Measurements from ENCODE around the gene ACAD8.
"Not testable (repeated sequence)": the region's sequence is repeated elsewhere in the genome, so short reads cannot be mapped to it uniquely, and the experiment has no call there.

The ACAD8 gene

GRCh38 chr11:134270250-134270714 is 16.9 kb downstream of the ACAD8 start:
- DNase-seq = no peak

GRCh38 chr11:134271978-134272377 is 18.6 kb downstream of the ACAD8 start:
- no peak for DNase-seq

DNA sequence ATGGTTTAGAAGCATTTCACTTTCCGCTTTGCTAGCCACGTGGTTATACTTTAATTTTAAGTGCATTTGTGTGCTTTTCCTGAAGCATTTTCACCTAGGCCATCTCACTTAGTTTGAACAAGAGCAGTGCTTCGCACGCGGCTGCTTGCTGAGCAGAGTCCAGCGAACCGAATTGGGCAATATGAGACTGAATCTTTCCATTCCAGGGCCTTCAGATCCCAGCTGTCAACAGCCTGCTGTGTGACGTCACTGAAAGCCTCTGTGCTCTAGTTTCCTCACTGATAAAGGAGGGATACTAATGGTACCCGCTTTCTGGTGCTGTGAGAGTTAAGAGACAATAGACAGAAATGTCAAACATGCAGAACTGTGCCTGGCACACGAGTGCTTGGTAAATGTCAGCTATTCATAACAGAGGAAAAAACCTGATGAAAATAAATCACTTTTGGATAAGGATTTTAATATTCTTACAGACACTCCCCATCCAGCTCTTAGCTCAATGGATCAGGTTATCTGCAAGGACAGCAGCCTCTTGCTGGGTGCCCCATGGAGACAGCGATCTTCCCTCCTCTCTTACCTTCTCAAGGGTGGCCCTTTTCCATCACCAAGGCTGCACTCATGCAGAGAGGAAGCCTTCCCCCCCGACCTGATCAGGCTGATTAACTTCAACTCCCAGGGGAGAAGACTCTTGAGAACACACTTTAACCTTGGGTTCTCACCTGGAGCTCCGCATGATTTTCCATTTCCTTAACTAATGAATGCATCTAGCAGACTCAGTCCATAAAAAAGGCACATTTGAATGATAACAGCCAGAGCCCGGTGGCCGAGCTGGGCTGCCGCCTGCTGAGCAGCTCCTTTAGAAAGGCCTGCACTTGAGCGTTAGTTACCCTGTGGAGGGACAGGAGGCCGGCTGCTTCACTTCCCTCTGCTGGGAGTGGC is 19.3 kb downstream of the ACAD8 start:
- no peak for DNase-seq

- DNase-seq = no peak
Measured at GRCh38 chr11:134273317-134273712, 19.9 kb downstream of the ACAD8 start.

- no peak for DNase-seq
Measured at GRCh38 chr11:134275188-134275533, 21.8 kb downstream of the ACAD8 start.

DNA sequence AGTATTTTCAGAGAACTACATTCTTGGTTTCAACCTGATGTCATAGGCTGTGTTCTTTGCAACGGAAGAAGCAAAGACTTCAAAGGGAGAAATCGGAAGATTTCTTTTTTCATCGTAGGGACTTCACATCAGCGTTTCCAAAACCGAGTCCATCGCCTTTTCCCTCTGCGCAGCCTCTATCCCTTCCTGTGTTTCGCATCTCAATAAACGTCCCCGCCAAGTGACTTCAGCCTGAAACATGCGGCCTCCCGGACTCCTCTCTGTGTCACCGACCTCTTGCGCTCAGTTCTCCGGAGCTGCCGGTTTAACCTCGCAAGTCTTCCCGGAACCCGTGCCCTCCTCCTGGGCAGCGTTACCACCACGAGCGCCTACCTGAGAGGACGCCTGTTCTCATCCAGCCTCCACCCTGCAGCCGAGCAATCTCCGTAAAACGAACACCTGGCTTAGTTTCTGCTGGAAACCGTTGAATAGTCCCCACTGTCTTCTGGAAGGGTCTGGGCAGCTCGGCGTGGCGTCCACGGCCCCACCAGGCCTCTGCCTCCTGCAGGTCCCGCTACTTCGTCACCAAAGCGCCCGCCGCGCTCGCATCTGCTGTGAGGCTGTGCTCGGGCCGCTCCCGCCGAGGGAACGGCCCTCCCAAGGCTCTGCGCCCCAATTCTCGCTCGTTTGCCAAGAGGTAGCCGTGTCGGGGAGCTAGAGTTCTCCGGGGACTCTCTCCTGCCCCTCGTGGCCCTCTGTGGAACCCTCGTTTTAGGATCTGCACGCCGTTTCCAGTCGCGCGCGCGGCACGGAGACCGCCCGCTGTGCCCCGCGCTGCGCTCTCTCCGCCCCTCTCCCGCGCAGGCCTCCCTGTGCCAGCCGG is 22.4 kb downstream of the ACAD8 start, which contains the start of gene GLB1L3:
Gene GLB1L3, plus strand, starts transcription at position 846 of the 862 bp plus-strand sequence. CDS start 362 bp downstream, outside the sequence.
- DNase-seq = peak; percentile 31

GRCh38 chr11:134276396-134277182 is 23.2 kb downstream of the ACAD8 start:
- DNase-seq = no peak

DNA sequence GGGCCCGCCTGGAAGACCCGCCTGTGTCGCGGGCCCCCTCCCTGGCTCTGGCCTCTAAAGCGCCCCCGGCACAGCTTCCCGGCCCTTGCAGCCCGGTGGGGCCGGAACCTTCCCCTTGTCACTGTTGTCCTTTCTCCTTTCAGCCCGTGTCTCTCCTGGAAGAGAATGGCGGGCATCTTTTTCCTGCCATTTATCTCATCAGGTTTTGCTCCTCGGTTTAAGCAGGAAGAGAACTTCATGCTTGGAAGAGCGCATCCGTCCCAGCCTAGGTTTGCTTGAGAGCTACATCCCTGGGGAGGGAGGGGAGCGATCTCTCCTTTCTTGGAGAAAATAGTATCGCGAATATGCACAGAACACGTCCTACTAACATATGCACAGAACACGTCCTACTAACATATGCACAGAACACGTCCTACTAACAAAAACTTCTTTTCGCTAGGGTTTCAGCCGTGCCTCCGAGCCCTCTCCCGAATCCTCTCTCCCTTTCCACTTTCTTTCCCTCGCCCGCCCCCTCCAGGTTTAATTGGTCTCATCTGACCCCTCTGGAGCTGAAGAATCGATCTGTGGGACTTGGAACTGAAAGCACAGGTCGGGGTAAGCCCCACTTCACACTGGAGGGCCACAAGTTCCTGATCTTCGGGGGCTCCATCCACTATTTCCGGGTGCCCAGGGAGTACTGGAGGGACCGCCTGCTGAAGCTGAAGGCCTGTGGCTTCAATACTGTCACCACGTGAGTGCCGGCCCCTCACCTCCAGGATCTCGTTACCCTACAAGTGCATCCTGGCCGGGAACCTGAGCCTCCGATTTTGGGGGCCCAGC is 24.0 kb downstream of the ACAD8 start:
- no peak for DNase-seq

- no peak for DNase-seq
Measured at GRCh38 chr11:134278356-134278755, 25.0 kb downstream of the ACAD8 start.

DNA sequence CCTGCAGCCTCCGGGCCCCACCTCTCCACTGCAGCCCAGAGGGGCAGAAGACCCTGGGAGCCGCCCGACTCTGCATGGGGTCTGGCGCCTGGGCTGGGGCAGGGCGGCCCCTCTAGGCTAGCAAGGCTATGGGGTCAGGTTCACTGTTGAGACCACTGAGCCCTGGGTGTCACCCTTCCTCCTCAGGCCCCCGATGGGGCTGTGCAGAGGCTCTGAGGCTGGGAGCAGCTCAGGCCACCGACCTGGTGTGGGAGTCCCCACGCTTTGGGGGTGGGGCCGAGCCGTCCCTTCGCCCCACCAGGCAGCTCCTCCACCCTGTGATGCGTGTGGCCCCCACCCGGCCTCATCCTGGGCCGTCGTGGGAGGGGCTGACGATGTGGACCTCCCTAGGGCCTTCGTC is 28.3 kb downstream of the ACAD8 start:
- DNase-seq = not testable (repeated sequence)

DNA sequence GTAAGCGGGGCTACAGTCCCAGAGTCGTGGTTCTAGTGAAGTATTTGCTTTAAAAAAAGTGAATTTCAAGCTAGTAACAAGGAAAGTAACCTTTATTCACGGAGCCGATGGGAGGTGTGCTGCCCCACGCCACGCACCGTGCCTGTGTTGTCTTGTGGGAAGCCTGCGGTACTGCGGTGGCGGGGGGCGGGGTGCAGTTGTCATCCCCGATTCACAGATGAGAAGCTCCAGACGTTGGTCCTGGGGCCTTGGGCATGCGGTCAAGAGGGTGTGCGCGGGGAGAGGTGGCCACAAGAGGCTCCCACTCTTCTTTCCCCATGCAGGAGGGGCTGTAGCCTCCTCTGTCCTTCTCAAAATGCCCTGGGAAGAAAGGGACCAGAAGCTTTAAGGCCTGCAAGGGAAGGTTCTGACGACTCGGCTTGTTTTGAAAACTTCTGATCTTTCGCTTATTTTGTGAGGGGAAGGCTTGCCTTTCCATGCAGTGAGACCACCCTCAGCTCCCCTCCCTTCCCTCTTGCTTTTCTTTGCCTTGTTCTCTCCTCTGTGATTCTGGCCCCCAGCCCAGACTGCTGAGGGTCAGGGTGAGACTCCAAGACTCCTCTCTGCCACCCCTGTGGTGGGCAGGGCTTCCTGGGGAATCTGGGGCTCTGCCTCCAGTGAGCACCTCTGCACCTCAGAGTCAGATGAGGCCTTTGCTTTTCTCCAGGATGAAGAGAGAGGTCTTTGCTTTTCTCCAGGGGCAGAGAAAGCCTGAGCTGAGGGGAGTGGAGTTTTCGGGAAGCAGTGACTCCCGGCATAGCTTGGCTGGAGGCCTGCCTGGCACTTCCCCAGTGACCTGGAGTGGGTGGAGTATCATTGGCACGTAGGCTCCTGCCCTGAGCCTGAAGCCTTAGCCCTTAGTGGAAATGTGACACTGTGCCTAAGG is 29.0 kb downstream of the ACAD8 start:
- no peak for DNase-seq

GRCh38 chr11:134283461-134284230 is 30.3 kb downstream of the ACAD8 start:
- no peak for DNase-seq

- DNase-seq = not testable (repeated sequence)
Measured at GRCh38 chr11:134284349-134284748, 31.0 kb downstream of the ACAD8 start.

GRCh38 chr11:134287561-134287960 is 34.2 kb downstream of the ACAD8 start:
- no peak for DNase-seq

GRCh38 chr11:134288486-134288885 is 35.1 kb downstream of the ACAD8 start:
- no peak for DNase-seq

DNA sequence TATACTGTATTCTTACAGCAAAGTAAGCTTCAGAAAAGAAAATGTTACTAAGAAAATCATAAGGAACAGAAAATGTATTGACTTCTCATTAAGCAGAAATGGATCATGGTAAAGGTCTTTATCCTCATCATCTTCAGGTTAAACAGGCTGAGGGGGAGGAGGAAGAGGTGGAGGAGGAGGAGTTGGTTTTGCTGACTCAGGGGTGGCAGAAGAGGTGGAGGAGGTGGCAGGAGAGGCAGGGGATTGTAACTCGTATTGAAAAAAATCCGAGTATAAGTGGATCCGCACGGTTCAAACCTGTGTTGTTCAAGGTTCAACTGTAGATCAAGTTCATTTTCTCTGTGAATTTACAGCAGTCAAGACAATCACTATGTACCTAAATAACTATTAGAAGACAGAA is 35.8 kb downstream of the ACAD8 start:
- DNase-seq = no peak

GRCh38 chr11:134289789-134290188 is 36.4 kb downstream of the ACAD8 start:
- DNase-seq = no peak

- no peak for DNase-seq
Measured at GRCh38 chr11:134290646-134291045, 37.3 kb downstream of the ACAD8 start.

GRCh38 chr11:134291196-134291595 is 37.8 kb downstream of the ACAD8 start:
- no peak for DNase-seq

- no peak for DNase-seq
Measured at GRCh38 chr11:134292661-134293060, 39.3 kb downstream of the ACAD8 start.
